ENCODE data around the gene PALB2. TPM values are rescaled to one million over a fixed set of nuclear protein-coding genes. Genes with fewer than 3 reads are reported as not detected.

PALB2 gene
- polyA plus RNA-seq, 1 of the 3 experiments (the other 2 are of a cell fraction): 3.3 TPM

- no peak for DNase-seq
- H3K79me2 ChIP-seq (ENCODE audit: insufficient read depth): no peaks in the 10 kb centered on the region
- TF ChIP-seq JUND (IDR thresholded peaks at IDR 0.05): no peak
- no peak for TF ChIP-seq SMC3 (IDR thresholded peaks at IDR 0.05; ENCODE audit: low read depth, low read length)
- no peak for TF ChIP-seq MAX (IDR thresholded peaks at IDR 0.05; ENCODE audit: low read depth)
- no peak for TF ChIP-seq GATA2 (CRISPR knock-in tag; IDR thresholded peaks at IDR 0.05)
- no peak for TF ChIP-seq MEF2A (IDR thresholded peaks at IDR 0.05; ENCODE audit: borderline replicate concordance, low read depth)
- peaks cover 29 to 43% of the 10 kb centered on the region in 2 experiments for H3K36me3 ChIP-seq (replicated peaks in 1 of 2; ENCODE audit: control insufficient read depth in 1 of 2, insufficient read depth in 2 of 2, low read length in 1 of 2)
- no peak overlapping the region for H3K9ac ChIP-seq
- no peak overlapping the region for H3K4me2 ChIP-seq
- ChIA-PET POLR2A (interaction anchor here (1.1 kb wide), 1 partner anchor 18 kb away, joined by 3 read pairs; the partner anchor contains the start of genes EARS2 and UBFD1), CTCF (interaction anchor here (0.9 to 3.5 kb wide), 2 partner anchors 18 to 21 kb away, joined by 6 to 10 read pairs; partner anchors contain the start of genes NDUFAB1 and UBFD1)
- H3K27me3 ChIP-seq (ENCODE audit: insufficient read depth): no peaks in the 10 kb centered on the region
- H3K4me3 ChIP-seq (ENCODE audit: low read depth in 2 of 2, low read length in 1 of 2): no peak overlapping the region
- H2AFZ ChIP-seq (ENCODE audit: low read depth): no peak overlapping the region
- WGBS (ENCODE audit: low lambda C conversion rate): 97% methylated on average over 3 of the region's 3 CpGs
- H3K27ac ChIP-seq (ENCODE audit: low read depth in 2 of 2, low read length in 1 of 2): no peak overlapping the region
- H3K4me1 ChIP-seq (ENCODE audit: control insufficient read depth in 1 of 2, insufficient read depth in 2 of 2, low read depth in 1 of 2, low read length in 1 of 2): no peaks in the 10 kb centered on the region
- H3F3A ChIP-seq (replicated peaks; ENCODE audit: insufficient read depth): peaks cover 17% of the 10 kb centered on the region
- H3K9me2 ChIP-seq: no peaks in the 10 kb centered on the region
- no peaks in the 10 kb centered on the region for H4K20me1 ChIP-seq (ENCODE audit: insufficient read depth)
- no peaks in the 10 kb centered on the region for H3K9me3 ChIP-seq
These were observed 65.3 kb downstream of the PALB2 start for GRCh38 chr16:23575834-23576233.

GRCh38 chr16:23573817-23574216 lies 67.3 kb downstream of the PALB2 start:
- no peak for DNase-seq
- no peaks in the 10 kb centered on the region for H3K9me2 ChIP-seq
- ChIA-PET CTCF (interaction anchor here (2.4 kb wide), 1 partner anchor 23 kb away, joined by 7 read pairs; the partner anchor contains the start of gene NDUFAB1), POLR2A (no interaction called here)
- H3K4me3 ChIP-seq (ENCODE audit: low read depth in 2 of 2, low read length in 1 of 2): no peak overlapping the region
- no peak overlapping the region for H3K27ac ChIP-seq (ENCODE audit: low read depth in 2 of 2, low read length in 1 of 2)
- WGBS (ENCODE audit: low lambda C conversion rate): 82% methylated on average over 5 of the region's 5 CpGs
- peaks cover 29 to 46% of the 10 kb centered on the region in 2 experiments for H3K36me3 ChIP-seq (replicated peaks in 1 of 2; ENCODE audit: control insufficient read depth in 1 of 2, insufficient read depth in 2 of 2, low read length in 1 of 2)
- no peak overlapping the region for H3K4me2 ChIP-seq
- no peaks in the 10 kb centered on the region for H3K9me3 ChIP-seq
- H3F3A ChIP-seq (replicated peaks; ENCODE audit: insufficient read depth): peaks cover 17% of the 10 kb centered on the region
- H3K27me3 ChIP-seq (ENCODE audit: insufficient read depth): no peaks in the 10 kb centered on the region
- no peak overlapping the region for H2AFZ ChIP-seq (ENCODE audit: low read depth)
- TF ChIP-seq TCF12 (IDR thresholded peaks at IDR 0.05): no peak
- TF ChIP-seq GATA2 (CRISPR knock-in tag; IDR thresholded peaks at IDR 0.05): no peak
- TF ChIP-seq USF2 (IDR thresholded peaks at IDR 0.05; ENCODE audit: borderline replicate concordance, low read depth, low read length): no peak
- TF ChIP-seq JUND (IDR thresholded peaks at IDR 0.05): no peak
- TF ChIP-seq RXRA (IDR thresholded peaks at IDR 0.05; ENCODE audit: borderline replicate concordance, low read depth): no peak
- TF ChIP-seq EZH2phosphoT487 (IDR thresholded peaks at IDR 0.05; ENCODE audit: borderline replicate concordance, low read depth): no peak
- TF ChIP-seq IRF3 (IDR thresholded peaks at IDR 0.05; ENCODE audit: low read depth, low read length): no peak
- TF ChIP-seq ZBTB33 (IDR thresholded peaks at IDR 0.05; ENCODE audit: borderline replicate concordance, low read depth): no peak
- no peak for TF ChIP-seq NFIC (IDR thresholded peaks at IDR 0.05; ENCODE audit: borderline replicate concordance)
- TF ChIP-seq RFX5 (IDR thresholded peaks at IDR 0.05; ENCODE audit: low read length): no peak
- TF ChIP-seq SMC3 (IDR thresholded peaks at IDR 0.05; ENCODE audit: low read depth, low read length): no peak
- no peak for TF ChIP-seq RAD21 (IDR thresholded peaks at IDR 0.05; ENCODE audit: low read length)
- no peak for TF ChIP-seq NRF1 (IDR thresholded peaks at IDR 0.05; ENCODE audit: low read depth, low read length)
- no peak for TF ChIP-seq GABPA (IDR thresholded peaks at IDR 0.05; ENCODE audit: low read depth)
- no peaks in the 10 kb centered on the region; the same call in 1 of the 2 replicates for H4K20me1 ChIP-seq (ENCODE audit: insufficient read depth)
- no peaks in the 10 kb centered on the region for H3K4me1 ChIP-seq (ENCODE audit: control insufficient read depth in 1 of 2, insufficient read depth in 2 of 2, low read depth in 1 of 2, low read length in 1 of 2)
- no peaks in the 10 kb centered on the region for H3K79me2 ChIP-seq (ENCODE audit: insufficient read depth)
- no peak overlapping the region for H3K9ac ChIP-seq

Measured in SK-N-SH (cell line).